GM12892 (cell line): ENCODE results near the gene ANKRD63.

Experiments used
- POLR2A ChIP-seq: IDR thresholded peaks from 2 replicates; pipeline ENCODE4 v1.6.1; 2011; ENCODE audit warnings: low read depth, low read length, control low read depth
- POLR2AphosphoS5 ChIP-seq: IDR thresholded peaks from 2 replicates; pipeline ENCODE4 v1.6.1; 2011; ENCODE audit warnings: low read depth, low read length, control low read depth
- TAF1 ChIP-seq: IDR thresholded peaks from 2 replicates; pipeline ENCODE4 v1.6.1; 2011; ENCODE audit warnings: low read depth, mild to moderate bottlenecking, control low read depth, low read length, borderline replicate concordance

DNA sequence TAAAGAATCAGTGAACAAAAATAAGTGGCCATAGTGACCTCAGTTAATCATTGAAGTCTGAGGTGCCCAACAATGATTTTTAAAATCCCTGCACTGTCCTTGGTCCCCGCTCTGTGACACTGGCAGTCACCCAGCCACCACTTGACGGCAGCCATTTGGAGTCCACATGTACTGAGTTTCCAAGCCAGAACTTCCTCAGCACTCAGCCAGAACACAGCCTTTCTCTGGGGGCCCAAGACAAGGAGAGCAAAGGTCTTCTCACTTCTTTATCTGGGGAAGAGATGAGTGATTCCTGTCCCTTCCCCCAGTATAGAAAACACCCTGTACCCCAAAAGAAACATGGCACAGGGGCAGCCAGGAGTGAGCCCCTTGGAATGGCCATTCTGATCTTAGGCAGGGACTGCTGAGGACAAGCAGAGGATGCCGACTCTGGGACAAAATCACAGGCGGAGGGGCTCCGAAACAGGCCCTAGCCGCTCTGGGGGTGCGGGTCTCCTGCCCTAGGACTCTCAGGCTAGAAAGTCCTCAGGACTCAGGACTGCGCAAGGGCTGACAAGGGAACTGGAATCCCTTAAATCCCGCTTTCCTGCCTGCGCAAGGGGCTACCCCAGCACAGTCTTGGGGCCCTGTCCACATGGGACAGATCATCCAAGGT, 31.3 kb downstream of the ANKRD63 start:
- no peak for TF ChIP-seq POLR2AphosphoS5
- TF ChIP-seq TAF1, result no peak
- no peak for TF ChIP-seq POLR2A
